Measurements from ENCODE around the gene SH3RF2. TPM values are rescaled to one million over a fixed set of nuclear protein-coding genes. Genes with fewer than 3 reads are reported as not detected.
A peak's percentile ranks its signal among the peaks of the same experiment; 100 is the strongest.

Gene SH3RF2
- total RNA-seq, 6 experiments from 2014 or later: 0.43 to 1.7 (median 0.66) TPM

GRCh38 chr5:145943674-145944121 lies 7.3 kb downstream of the SH3RF2 start:
- no peak for TF ChIP-seq CTCF (IDR thresholded peaks at IDR 0.05)
- Mint-ChIP-seq H3K27ac (no peak overlapping the region), H3K4me1 (ENCODE audit: low read depth) (peaks cover 58% of the 10 kb centered on the region), H3K9me3 (no peaks in the 10 kb centered on the region), H3K36me3 (ENCODE audit: low read depth) (no peaks in the 10 kb centered on the region), H3K4me3 (no peak overlapping the region), H3K27me3 (ENCODE audit: insufficient read depth) (peaks cover 19% of the 10 kb centered on the region)
- DNase-seq: no peak

- peaks cover 52% of the 10 kb centered on the region for H3K4me1 Mint-ChIP-seq (ENCODE audit: low read depth)
- H3K27ac Mint-ChIP-seq: no peak overlapping the region
- no peaks in the 10 kb centered on the region for H3K36me3 Mint-ChIP-seq (ENCODE audit: low read depth)
- TF ChIP-seq CTCF (IDR thresholded peaks at IDR 0.05): no peak
- H3K4me3 Mint-ChIP-seq: no peak overlapping the region
- no peaks in the 10 kb centered on the region for H3K9me3 Mint-ChIP-seq
- H3K27me3 Mint-ChIP-seq (ENCODE audit: insufficient read depth): peaks cover 22% of the 10 kb centered on the region
- no peak for DNase-seq
Measured at GRCh38 chr5:145944328-145944727, 8.0 kb downstream of the SH3RF2 start.

DNA sequence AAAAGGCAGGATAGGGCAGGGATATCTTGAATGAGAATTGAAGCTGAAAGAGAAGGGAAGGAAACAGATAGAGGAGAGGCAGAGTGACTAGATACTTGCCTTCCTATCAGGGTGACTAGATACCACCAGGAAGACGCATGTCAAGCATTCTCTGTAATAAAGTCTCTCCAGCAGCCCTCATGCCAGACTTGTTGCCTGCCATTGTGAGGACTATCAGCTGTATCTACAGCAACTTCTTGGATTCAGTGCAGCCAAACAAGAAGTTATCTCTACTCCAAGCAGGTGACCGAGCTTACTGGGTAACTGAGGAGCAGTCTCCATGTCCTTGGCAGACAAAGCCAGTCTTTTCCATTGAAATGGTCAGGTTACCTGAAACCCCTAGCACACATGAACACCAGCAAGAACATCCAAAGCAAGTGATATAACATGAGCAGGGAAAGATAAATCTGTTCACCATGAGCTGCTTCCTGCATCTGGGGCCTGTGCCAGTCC lies 9.3 kb downstream of the SH3RF2 start:
- no peak for DNase-seq
- H3K27me3 Mint-ChIP-seq (ENCODE audit: insufficient read depth): peaks cover 17% of the 10 kb centered on the region
- H3K4me1 Mint-ChIP-seq (ENCODE audit: low read depth): peaks cover 39% of the 10 kb centered on the region
- peak overlapping the region; percentile 31; the same call in 1 of the 2 replicates for H3K4me3 Mint-ChIP-seq
- no peak for TF ChIP-seq CTCF (IDR thresholded peaks at IDR 0.05)
- no peaks in the 10 kb centered on the region for H3K36me3 Mint-ChIP-seq (ENCODE audit: low read depth)
- H3K9me3 Mint-ChIP-seq: no peaks in the 10 kb centered on the region
- peak overlapping the region; percentile 60; the same call in 1 of the 2 replicates for H3K27ac Mint-ChIP-seq

DNA sequence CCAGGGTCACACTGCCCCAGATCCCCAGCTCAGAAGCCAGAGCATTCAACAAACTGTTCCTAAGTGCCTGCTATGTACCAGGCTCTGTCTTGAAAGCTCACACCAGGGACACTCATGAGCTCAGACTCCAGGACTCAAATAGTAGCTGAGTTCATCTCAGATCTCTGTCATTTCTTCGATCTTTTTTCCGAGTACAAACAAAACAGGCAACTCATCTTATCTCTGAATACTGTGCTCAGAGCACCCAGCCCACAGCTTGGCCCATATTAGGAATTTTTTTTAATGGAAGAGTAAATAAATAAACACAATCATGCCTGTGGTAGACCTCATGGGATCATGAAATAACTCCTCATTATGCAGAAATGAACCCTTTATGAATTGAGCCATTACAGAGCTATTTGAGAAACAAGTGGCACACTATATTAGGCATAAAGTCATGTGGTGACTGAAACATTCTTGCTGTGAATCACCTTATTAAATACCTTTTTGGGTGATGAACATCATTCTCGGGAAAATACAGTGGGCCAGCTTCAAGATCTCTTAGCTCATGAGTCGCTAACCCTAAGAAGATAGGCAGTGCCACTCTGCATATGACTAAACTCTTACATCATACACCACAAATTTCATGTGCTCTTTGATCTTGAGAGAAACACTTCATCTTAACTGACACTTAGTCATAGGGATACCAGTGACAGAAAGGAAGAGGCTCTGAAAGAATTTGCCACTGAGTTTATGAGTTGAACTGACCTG lies 9.9 kb downstream of the SH3RF2 start:
- H3K4me3 Mint-ChIP-seq: peak overlapping the region; percentile 31; the same call in 1 of the 2 replicates

GRCh38 chr5:145947581-145947980 lies 11.2 kb downstream of the SH3RF2 start:
- H3K36me3 Mint-ChIP-seq (ENCODE audit: low read depth): no peaks in the 10 kb centered on the region
- no peak overlapping the region for H3K4me3 Mint-ChIP-seq
- no peak for DNase-seq
- no peak for TF ChIP-seq CTCF (IDR thresholded peaks at IDR 0.05)
- no peak overlapping the region for H3K27ac Mint-ChIP-seq
- peaks cover 17% of the 10 kb centered on the region for H3K27me3 Mint-ChIP-seq (ENCODE audit: insufficient read depth)
- peaks cover 24% of the 10 kb centered on the region for H3K4me1 Mint-ChIP-seq (ENCODE audit: low read depth)
- no peaks in the 10 kb centered on the region for H3K9me3 Mint-ChIP-seq

More for the DNA sequence above, 9.9 kb downstream of the SH3RF2 start:
- DNase-seq: peak; percentile 91
- no peak for TF ChIP-seq CTCF (IDR thresholded peaks at IDR 0.05)
- Mint-ChIP-seq H3K36me3 (ENCODE audit: low read depth) (no peaks in the 10 kb centered on the region), H3K27me3 (ENCODE audit: insufficient read depth) (peaks cover 15% of the 10 kb centered on the region), H3K27ac (peak overlapping the region; percentile 60; the same call in 1 of the 2 replicates), H3K4me1 (ENCODE audit: low read depth) (peaks cover 35% of the 10 kb centered on the region), H3K9me3 (no peaks in the 10 kb centered on the region)

Data from HFFc6 (cell line).